ENCODE results near the gene SF3A2.

Gene SF3A2

GRCh38 chr19:2226840-2227360 is 9.7 kb upstream of the SF3A2 start:
- no peak for DNase-seq
- ATAC-seq, result no peak

- ATAC-seq (no peak), DNase-seq (no peak)
Measured at GRCh38 chr19:2227415-2228156, 9.0 kb upstream of the SF3A2 start.

- DNase-seq (no peak), ATAC-seq (no peak)
Measured at GRCh38 chr19:2228157-2229030, 8.2 kb upstream of the SF3A2 start.

GRCh38 chr19:2229103-2230032 is 7.3 kb upstream of the SF3A2 start:
- ATAC-seq, result no peak
- no peak for DNase-seq

- ATAC-seq (no peak), DNase-seq (no peak)
Measured at GRCh38 chr19:2230033-2230531, 6.5 kb upstream of the SF3A2 start.

- DNase-seq, result no peak
- no peak for ATAC-seq
Measured at GRCh38 chr19:2230807-2231533, 5.7 kb upstream of the SF3A2 start.

- ATAC-seq (no peak), DNase-seq (no peak)
Measured at GRCh38 chr19:2231621-2232221, 4.9 kb upstream of the SF3A2 start.

GRCh38 chr19:2232286-2233151 is 4.1 kb upstream of the SF3A2 start:
- DNase-seq (no peak), ATAC-seq (no peak)

- ATAC-seq, result no peak
- no peak for DNase-seq
Measured at GRCh38 chr19:2233601-2234280, 2.9 kb upstream of the SF3A2 start.

GRCh38 chr19:2234996-2235380 is 1.6 kb upstream of the SF3A2 start:
- ATAC-seq, result no peak
- no peak for DNase-seq

- ATAC-seq, result peak; percentile 2
- peak; percentile 52 for DNase-seq
Measured at GRCh38 chr19:2235381-2236063, 1.1 kb upstream of the SF3A2 start.

- DNase-seq, result no peak
- ATAC-seq, result no peak
Measured at GRCh38 chr19:2236064-2236313, 635 bp upstream of the SF3A2 start.

- ATAC-seq (no peak), DNase-seq (no peak)
Measured at GRCh38 chr19:2237051-2237868, 636 bp downstream of the SF3A2 start.

- ATAC-seq, result no peak
- no peak for DNase-seq
Measured at GRCh38 chr19:2237869-2238153, 1.2 kb downstream of the SF3A2 start.

- ATAC-seq, result no peak
- no peak for DNase-seq
Measured at GRCh38 chr19:2239173-2239572, 2.5 kb downstream of the SF3A2 start.

- no peak for DNase-seq
- ATAC-seq, result no peak
Measured at GRCh38 chr19:2239771-2240770, 3.4 kb downstream of the SF3A2 start.

Measured in stimulated activated naive CD8-positive, alpha-beta T cell treated with anti-CD3 and anti-CD28 coated beads, Interleukin-15, Interleukin-2, amounts not matched to agents 100 U/mL and 50 U/mL, for 24 hours (primary cell).